ENCODE results near the gene LIMS2.

- TF ChIP-seq CTCF (IDR thresholded peaks at IDR 0.05) = no peak
- TF ChIP-seq POLR2A (IDR thresholded peaks at IDR 0.05) = no peak
Observed at GRCh38 chr2:127606625-127607398, 68.5 kb downstream of the LIMS2 start.

Measured in tibial nerve (tissue), 3 donors.